ENCODE measurements around the gene FRMD5.

DNA sequence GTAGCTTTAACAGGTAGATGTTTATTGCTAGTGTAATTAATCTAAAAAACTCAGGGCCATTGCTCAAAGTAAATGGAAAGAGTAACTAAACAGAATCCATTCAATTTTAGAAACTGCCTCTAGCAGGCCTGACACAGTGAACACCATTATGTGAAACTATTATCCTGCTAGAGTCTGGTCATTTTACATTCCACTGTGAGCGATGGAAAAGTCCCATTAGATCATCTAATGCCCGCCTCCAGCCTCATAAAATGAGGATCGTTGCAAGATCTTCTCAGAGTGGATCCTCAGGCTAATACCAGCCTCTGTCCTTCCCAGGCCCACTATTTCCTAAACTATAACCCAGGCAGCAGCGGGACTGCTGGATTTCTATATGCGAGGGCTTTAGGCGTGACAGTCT lies 260.6 kb downstream of the FRMD5 start:
- TF ChIP-seq CTCF (conservative IDR thresholded peaks at IDR 0.05) (no peak), EZH2 (IDR thresholded peaks at IDR 0.05; ENCODE audit: low read depth) (no peak)
